ENCODE data around the gene RSPH6A. TPM values are rescaled to one million over a fixed set of nuclear protein-coding genes. Genes with fewer than 3 reads are reported as not detected.

RSPH6A gene
- total RNA-seq, 1 experiment from 2014 or later, result 0.55 TPM

DNA sequence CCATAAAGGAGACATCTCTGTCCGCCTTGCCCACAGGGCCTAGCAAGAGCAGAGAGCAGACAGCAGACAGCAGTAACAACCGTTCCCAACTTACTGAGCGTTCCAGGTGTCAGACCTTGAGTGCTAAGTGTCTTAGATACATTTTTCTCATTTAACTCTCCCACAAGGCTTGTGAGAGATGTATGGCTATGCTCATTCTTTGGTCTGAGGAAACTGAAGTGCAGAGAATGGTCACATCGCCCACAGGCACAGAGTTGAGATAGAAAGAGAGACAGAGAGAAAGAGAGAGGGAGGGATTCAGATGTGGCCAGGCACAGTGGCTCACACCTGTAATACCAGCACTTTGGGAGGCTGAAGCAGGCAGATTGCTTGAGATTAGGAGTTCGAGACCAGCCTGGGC, 67.6 kb downstream of the RSPH6A start:
- no peaks in the 10 kb centered on the region for H3K23me2 ChIP-seq (ENCODE audit: insufficient read length, low read depth, low read length, poor library complexity, severe bottlenecking)

More for the DNA sequence above, 67.6 kb downstream of the RSPH6A start:
- H4K91ac ChIP-seq (ENCODE audit: insufficient read length, low read depth, low read length), result no peak overlapping the region
- H4K20me1 ChIP-seq (ENCODE audit: control insufficient read depth, insufficient read depth, insufficient read length), result no peaks in the 10 kb centered on the region
- no peak overlapping the region for H3K9ac ChIP-seq (ENCODE audit: extremely low read depth, insufficient read length, low read length)
- no CpG with 5 or more reads among the region's 5 CpGs for WGBS (ENCODE audit: extremely low coverage, insufficient read length, low lambda C conversion rate)
- no peak overlapping the region for H3K18ac ChIP-seq (ENCODE audit: insufficient read length, low read depth, low read length)
- H3K4me1 ChIP-seq (ENCODE audit: insufficient read depth, low read length), result no peaks in the 10 kb centered on the region; the same call in 1 of the 2 replicates
- no peak overlapping the region for H2AK5ac ChIP-seq (ENCODE audit: insufficient read length, low read length)
- H3K4me2 ChIP-seq (ENCODE audit: insufficient read depth, insufficient read length, low read length), result no peak overlapping the region
- no peak overlapping the region for H2BK5ac ChIP-seq (ENCODE audit: insufficient read length, low read length)
- H3K56ac ChIP-seq (ENCODE audit: insufficient read length, low read depth, low read length), result no peak overlapping the region
- H3K14ac ChIP-seq (ENCODE audit: insufficient read depth, low read length), result no peak overlapping the region; the same call in 1 of the 2 replicates
- H2BK20ac ChIP-seq (ENCODE audit: low read depth, low read length, poor library complexity, severe bottlenecking), result no peak overlapping the region
- H3K79me2 ChIP-seq (ENCODE audit: insufficient read depth, low read length), result no peaks in the 10 kb centered on the region
- Mint-ChIP-seq H3K36me3 (ENCODE audit: insufficient read depth in 1 of 3, low read depth in 3 of 3) (no peaks in the 10 kb centered on the region), H3K4me3 (no peak overlapping the region), H3K27me3 (ENCODE audit: low read depth) (peaks cover 13% of the 10 kb centered on the region), H3K4me1 (peaks cover 3 to 8% of the 10 kb centered on the region in 2 experiments), H3K9me3 (no peaks in the 10 kb centered on the region), H3K27ac (no peak overlapping the region)
- H2BK15ac ChIP-seq (ENCODE audit: low read depth, low read length), result no peak overlapping the region
- H4K8ac ChIP-seq (replicated peaks; ENCODE audit: insufficient read length, low read depth, low read length), result no peak overlapping the region
- H3K4ac ChIP-seq (ENCODE audit: low read depth, low read length), result no peak overlapping the region
- H3K27me3 ChIP-seq (ENCODE audit: insufficient read depth, low read length), result no peaks in the 10 kb centered on the region; the same call in 1 of the 2 replicates
- no peak overlapping the region for H3K27ac ChIP-seq (ENCODE audit: insufficient read length, low read depth, low read length)
- H2BK120ac ChIP-seq (ENCODE audit: low read depth, low read length, poor library complexity, severe bottlenecking), result no peak overlapping the region
- H3K9me3 ChIP-seq (ENCODE audit: control insufficient read depth, low read depth, low read length), result no peaks in the 10 kb centered on the region
- H3T11ph ChIP-seq (ENCODE audit: low read length), result no peak overlapping the region
- H4K5ac ChIP-seq (ENCODE audit: insufficient read length, low read depth, low read length), result no peak overlapping the region
- H2BK12ac ChIP-seq (ENCODE audit: insufficient read length, low read depth, low read length), result no peak overlapping the region
- H3K79me1 ChIP-seq (ENCODE audit: insufficient read depth, low read depth, low read length, poor library complexity, severe bottlenecking), result no peaks in the 10 kb centered on the region
- TF ChIP-seq, protein P1, sequence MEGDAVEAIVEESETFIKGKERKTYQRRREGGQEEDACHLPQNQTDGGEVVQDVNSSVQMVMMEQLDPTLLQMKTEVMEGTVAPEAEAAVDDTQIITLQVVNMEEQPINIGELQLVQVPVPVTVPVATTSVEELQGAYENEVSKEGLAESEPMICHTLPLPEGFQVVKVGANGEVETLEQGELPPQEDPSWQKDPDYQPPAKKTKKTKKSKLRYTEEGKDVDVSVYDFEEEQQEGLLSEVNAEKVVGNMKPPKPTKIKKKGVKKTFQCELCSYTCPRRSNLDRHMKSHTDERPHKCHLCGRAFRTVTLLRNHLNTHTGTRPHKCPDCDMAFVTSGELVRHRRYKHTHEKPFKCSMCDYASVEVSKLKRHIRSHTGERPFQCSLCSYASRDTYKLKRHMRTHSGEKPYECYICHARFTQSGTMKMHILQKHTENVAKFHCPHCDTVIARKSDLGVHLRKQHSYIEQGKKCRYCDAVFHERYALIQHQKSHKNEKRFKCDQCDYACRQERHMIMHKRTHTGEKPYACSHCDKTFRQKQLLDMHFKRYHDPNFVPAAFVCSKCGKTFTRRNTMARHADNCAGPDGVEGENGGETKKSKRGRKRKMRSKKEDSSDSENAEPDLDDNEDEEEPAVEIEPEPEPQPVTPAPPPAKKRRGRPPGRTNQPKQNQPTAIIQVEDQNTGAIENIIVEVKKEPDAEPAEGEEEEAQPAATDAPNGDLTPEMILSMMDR (conservative IDR thresholded peaks at IDR 0.05), result no peak
- H3K23ac ChIP-seq (ENCODE audit: insufficient read length, low read depth, low read length), result no peak overlapping the region
- no peak overlapping the region for H2AFZ ChIP-seq (ENCODE audit: low read length)
- DNase-seq, result no peak

All from H9 (cell line).